ENCODE results near the gene THRAP3.

DNA sequence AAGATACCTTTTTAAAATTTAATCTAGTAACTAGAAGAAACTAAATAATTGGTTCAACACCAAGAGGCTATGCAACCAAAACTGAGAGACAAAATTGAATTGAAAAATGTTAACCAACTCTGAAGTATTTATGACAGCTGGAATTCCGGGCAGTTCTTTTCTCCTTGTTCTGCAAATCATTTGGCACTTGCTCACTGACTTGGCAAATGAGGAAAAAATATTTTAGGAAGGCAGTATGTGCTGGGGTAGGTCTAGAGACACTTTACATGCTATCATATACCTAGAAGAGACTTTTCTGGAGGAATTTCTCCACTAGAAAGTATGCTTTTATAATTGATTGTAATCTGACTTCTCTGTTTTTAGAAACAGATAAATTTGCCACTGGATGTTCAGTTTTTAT is 59.8 kb downstream of the THRAP3 start:
- TF ChIP-seq EZH2 (IDR thresholded peaks at IDR 0.05; ENCODE audit: insufficient read depth, poor library complexity, severe bottlenecking) (no peak), EZH2phosphoT487 (IDR thresholded peaks at IDR 0.05; ENCODE audit: insufficient read depth, low read depth) (no peak)

Measured in GM23248 (cell line).